ENCODE data around the gene RNF212B. TPM values are rescaled to one million over a fixed set of nuclear protein-coding genes. Genes with fewer than 3 reads are reported as not detected.

The RNF212B gene
- total and polyA plus RNA-seq, 2 of the 13 experiments (the other 11 are each of a cell fraction or from before 2014, with no cell fraction given) = 0.05 TPM; not detected in 1

- TF ChIP-seq BCL3 (CRISPR knock-in tag; IDR thresholded peaks at IDR 0.05) (peak; percentile 94), ZBTB43 (CRISPR knock-in tag; conservative IDR thresholded peaks at IDR 0.05) (peak; percentile 92), ZNF839 (CRISPR knock-in tag; IDR thresholded peaks at IDR 0.05; ENCODE audit: borderline replicate concordance) (peak; percentile 77), EEA1 (CRISPR knock-in tag; IDR thresholded peaks at IDR 0.05; ENCODE audit: borderline replicate concordance) (peak; percentile 85), ZBTB42 (CRISPR knock-in tag; IDR thresholded peaks at IDR 0.05) (peak; percentile 91; the same call in 1 of the 2 replicates), CSRNP1 (CRISPR knock-in tag; IDR thresholded peaks at IDR 0.05) (peak; percentile 77), ZFP41 (CRISPR knock-in tag; IDR thresholded peaks at IDR 0.05; ENCODE audit: borderline replicate concordance) (peak; percentile 95), ZEB1 (IDR thresholded peaks at IDR 0.05; ENCODE audit: insufficient replicate concordance, low read depth) (no peak), KLF11 (CRISPR knock-in tag; IDR thresholded peaks at IDR 0.05) (peak; percentile 97; the same call in 1 of the 2 replicates), HNF4A (CRISPR knock-in tag; IDR thresholded peaks at IDR 0.05) (peak; percentile 100), ZNF253 (CRISPR knock-in tag; IDR thresholded peaks at IDR 0.05; ENCODE audit: borderline replicate concordance) (no peak; the same call in 1 of the 2 replicates), ZC3H13 (CRISPR knock-in tag; IDR thresholded peaks at IDR 0.05) (peak; percentile 97), NR2C2 (CRISPR knock-in tag; IDR thresholded peaks at IDR 0.05; ENCODE audit: borderline replicate concordance) (peak; percentile 96), GATAD1 (CRISPR knock-in tag; IDR thresholded peaks at IDR 0.05) (peak; percentile 96), RORA (CRISPR knock-in tag; IDR thresholded peaks at IDR 0.05) (no peak), EZH2 (conservative IDR thresholded peaks at IDR 0.05; ENCODE audit: low read depth, low read length) (no peak), HINFP (CRISPR knock-in tag; IDR thresholded peaks at IDR 0.05; ENCODE audit: low read depth) (peak; percentile 81), TMF1 (CRISPR knock-in tag; IDR thresholded peaks at IDR 0.05; ENCODE audit: low read depth) (peak; percentile 92; the same call in 1 of the 2 replicates), ZFY (CRISPR knock-in tag; IDR thresholded peaks at IDR 0.05) (peak; percentile 95)
Observed at GRCh38 chr14:23320584-23321571, 83.1 kb downstream of the RNF212B start, which contains the start of gene PABPN1 (continued).

All from HepG2 (cell line).